ENCODE data around the gene ZNF507.
A peak's percentile ranks its signal among the peaks of the same experiment; 100 is the strongest.

ZNF507 gene

GRCh38 chr19:32349051-32349450, 3.6 kb downstream of the ZNF507 start:
- TF ChIP-seq CTCF (conservative IDR thresholded peaks at IDR 0.05; ENCODE audit: low read depth, low read length): no peak
- no peak for DNase-seq (ENCODE audit: low read depth)
- no peak overlapping the region for H3K4me3 ChIP-seq (ENCODE audit: low read depth, low read length)

DNA sequence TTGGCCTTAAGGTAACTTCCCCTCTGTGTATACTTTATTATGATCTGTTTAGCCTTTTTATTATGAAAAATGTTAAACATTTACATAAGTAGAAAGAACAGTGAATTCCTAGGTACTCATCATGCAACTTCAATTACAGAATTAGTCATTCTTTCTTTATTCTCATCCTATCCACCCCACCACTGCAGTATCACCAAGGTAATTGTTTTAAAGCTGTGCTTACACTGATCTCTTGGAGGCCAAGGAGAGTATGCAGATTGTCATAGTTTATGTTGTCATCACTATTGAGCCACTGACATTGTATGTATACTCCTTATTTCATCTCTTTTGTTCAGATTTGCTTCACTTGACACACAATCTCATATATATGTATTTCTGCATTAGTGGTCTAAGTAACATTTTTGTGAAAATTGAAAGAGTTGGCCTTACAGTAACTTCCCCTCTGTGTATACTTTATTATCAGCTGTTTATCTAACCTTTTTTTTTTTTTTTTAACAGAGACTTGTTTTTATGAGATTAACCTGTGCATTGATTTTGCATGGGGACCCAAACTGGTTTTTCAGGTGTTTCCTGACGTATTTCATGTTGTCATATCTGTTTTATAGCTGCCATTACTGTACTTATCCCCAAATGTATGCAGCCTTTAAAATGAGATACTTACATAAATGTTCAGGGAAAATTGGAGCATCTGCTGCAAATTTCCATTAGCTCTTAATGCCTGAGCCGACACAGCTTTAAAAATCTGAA, 4.5 kb downstream of the ZNF507 start:
- no peak for DNase-seq (ENCODE audit: low read depth)
- no peak overlapping the region for H3K4me3 ChIP-seq (ENCODE audit: low read depth, low read length)
- TF ChIP-seq CTCF (conservative IDR thresholded peaks at IDR 0.05; ENCODE audit: low read depth, low read length): no peak

DNA sequence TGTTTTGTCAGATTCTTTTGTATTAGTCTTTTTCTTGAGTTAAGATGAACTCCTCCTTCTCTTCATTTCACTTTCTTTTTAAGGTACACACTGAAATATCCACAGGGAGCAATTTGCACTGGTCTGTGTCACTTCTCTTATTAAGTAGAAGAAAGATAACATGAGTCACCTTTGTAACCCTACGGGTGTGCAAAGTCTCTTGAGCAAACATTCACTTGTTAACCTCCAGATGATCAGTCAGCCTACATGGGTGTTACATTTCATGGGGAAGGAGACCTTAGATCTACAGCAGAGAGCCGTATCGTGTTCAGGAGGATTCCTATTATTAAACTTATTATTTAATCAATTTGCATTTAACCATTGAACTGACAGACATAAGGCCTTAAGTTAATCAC, 5.1 kb downstream of the ZNF507 start:
- H3K4me3 ChIP-seq (ENCODE audit: low read depth, low read length): no peak overlapping the region
- no peak for DNase-seq (ENCODE audit: low read depth)
- no peak for TF ChIP-seq CTCF (conservative IDR thresholded peaks at IDR 0.05; ENCODE audit: low read depth, low read length)

- TF ChIP-seq CTCF (conservative IDR thresholded peaks at IDR 0.05; ENCODE audit: low read depth, low read length): no peak
- DNase-seq (ENCODE audit: low read depth): no peak
- H3K4me3 ChIP-seq (ENCODE audit: low read depth, low read length): no peak overlapping the region
These were observed 5.6 kb downstream of the ZNF507 start for GRCh38 chr19:32350987-32351348.

DNA sequence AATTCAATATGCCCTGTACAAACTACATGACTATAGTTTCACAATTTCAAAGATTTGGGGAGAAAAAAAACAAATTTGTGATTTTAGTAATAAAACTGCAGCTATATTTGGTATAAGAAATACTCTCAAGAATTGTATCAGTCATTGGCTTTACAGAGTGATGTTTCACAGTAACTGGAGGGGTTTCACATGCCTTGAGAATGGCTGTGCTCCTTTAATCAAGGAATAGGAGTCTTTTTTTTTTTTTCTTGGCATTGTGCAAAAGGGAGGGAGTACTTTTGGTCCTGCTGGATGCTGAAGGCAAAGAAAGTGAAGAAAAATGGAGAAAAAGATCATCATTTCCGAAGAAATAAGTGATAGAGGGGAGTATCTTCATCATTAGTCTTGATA, 6.8 kb downstream of the ZNF507 start:
- DNase-seq (ENCODE audit: low read depth): peak; percentile 33
- TF ChIP-seq CTCF (conservative IDR thresholded peaks at IDR 0.05; ENCODE audit: low read depth, low read length): no peak
- H3K4me3 ChIP-seq (ENCODE audit: low read depth, low read length): no peak overlapping the region

DNA sequence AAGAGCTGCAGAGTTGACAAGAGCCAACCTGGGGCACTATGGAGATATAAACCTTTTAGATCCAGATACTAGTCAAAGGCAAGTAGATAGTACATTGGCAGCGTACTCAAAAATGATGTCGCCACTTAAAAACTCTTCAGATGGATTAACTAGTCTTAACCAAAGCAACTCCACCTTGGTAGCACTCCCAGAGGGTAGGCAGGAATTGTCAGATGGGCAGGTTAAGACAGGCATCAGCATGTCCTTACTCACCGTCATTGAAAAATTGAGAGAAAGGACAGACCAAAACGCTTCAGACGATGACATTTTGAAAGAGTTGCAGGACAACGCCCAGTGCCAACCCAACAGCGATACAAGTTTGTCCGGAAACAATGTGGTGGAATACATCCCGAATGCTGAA, 8.9 kb downstream of the ZNF507 start:
- no peak overlapping the region for H3K4me3 ChIP-seq (ENCODE audit: low read depth, low read length)
- no peak for TF ChIP-seq CTCF (conservative IDR thresholded peaks at IDR 0.05; ENCODE audit: low read depth, low read length)
- no peak for DNase-seq (ENCODE audit: low read depth)

DNA sequence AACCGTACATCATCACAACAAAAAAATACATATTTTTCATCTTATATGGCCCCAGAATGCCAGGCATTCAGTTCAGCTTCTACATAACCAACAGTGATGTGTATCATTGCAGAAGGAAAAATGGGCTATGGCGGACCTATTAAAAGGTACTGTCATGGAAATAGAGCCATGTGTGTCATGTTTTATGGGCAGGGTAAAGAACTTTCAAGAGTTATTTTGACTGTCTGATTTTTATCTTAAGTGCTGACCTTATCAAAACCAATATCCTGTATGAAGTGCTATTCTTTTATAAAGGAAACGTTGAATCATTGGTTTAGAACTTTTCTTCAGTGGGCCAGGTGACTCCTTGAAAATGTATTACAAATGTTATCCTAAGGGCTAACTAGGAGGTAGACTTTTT, 9.9 kb downstream of the ZNF507 start:
- no peak for DNase-seq (ENCODE audit: low read depth)
- TF ChIP-seq CTCF (conservative IDR thresholded peaks at IDR 0.05; ENCODE audit: low read depth, low read length): no peak

More for the DNA sequence above, 9.9 kb downstream of the ZNF507 start:
- H3K4me3 ChIP-seq (ENCODE audit: low read depth, low read length): no peak overlapping the region

Measured in choroid plexus epithelial cell (primary cell).